ENCODE data around the gene DGKG.

DNA sequence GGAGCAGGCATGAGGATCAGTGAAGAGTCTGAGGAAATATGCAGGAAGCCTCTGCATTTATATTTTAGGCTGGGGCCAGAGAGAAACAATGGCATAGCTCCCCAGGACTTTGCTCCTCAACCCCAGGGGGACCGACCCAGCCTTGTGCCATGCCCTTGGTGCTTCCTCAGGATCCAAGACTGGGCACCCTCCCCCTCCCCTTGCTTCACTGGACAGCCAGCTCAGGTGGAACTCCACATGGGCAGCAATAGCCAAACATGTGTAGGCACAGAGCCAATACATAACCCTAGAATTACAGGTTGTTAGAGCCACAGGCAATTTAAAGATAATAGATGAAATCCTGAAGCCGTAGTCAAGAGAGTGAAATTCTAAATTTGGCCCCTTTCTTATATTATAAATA, 180.1 kb downstream of the DGKG start:
- no peak for TF ChIP-seq POLR2A (IDR thresholded peaks at IDR 0.05)
- TF ChIP-seq CTCF (IDR thresholded peaks at IDR 0.05) = no peak
- TF ChIP-seq EP300 (IDR thresholded peaks at IDR 0.05) = no peak
- no peak for TF ChIP-seq POLR2AphosphoS5 (IDR thresholded peaks at IDR 0.05)
